ENCODE results near the gene GSK3B. TPM values are rescaled to one million over a fixed set of nuclear protein-coding genes. Genes with fewer than 3 reads are reported as not detected.

The GSK3B gene
- total and polyA plus RNA-seq, 2 experiments from 2014 or later = 18.1 to 48.8 TPM

GRCh38 chr3:119810018-119810435, 284.2 kb downstream of the GSK3B start:
- Histone ChIP-seq H3K36me3 (replicated peaks; ENCODE audit: insufficient read depth, low read depth) (no peaks in the 10 kb centered on the region), H3K9me3 (ENCODE audit: low read depth) (no peaks in the 10 kb centered on the region), H4K20me1 (ENCODE audit: insufficient read depth, poor library complexity, severe bottlenecking) (no peaks in the 10 kb centered on the region), H3K4me3 (no peak overlapping the region), H3K4me1 (ENCODE audit: insufficient read depth) (no peaks in the 10 kb centered on the region), H2AFZ (no peak overlapping the region), H3K4me2 (peak overlapping the region; percentile 70), H3K79me2 (no peaks in the 10 kb centered on the region), H3K27ac (no peak overlapping the region), H3K27me3 (no peaks in the 10 kb centered on the region), H3K9me2 (replicated peaks; ENCODE audit: insufficient read depth) (no peaks in the 10 kb centered on the region)
- TF ChIP-seq EZH2phosphoT487 (IDR thresholded peaks at IDR 0.05; ENCODE audit: low read depth, severe bottlenecking, unreplicated experiment) (no peak), CTCF (IDR thresholded peaks at IDR 0.05; ENCODE audit: poor library complexity) (peak; percentile 12)
- peak; percentile 23 for DNase-seq (ENCODE audit: low spot score)
- 64% methylated on average over 32 of the region's 33 CpGs for WGBS (ENCODE audit: low lambda C conversion rate, missing lambda C conversion rate)

GRCh38 chr3:119809249-119810017, 284.8 kb downstream of the GSK3B start:
- Histone ChIP-seq H3K4me1 (ENCODE audit: insufficient read depth) (no peaks in the 10 kb centered on the region), H3K27ac (no peak overlapping the region), H2AFZ (no peak overlapping the region), H3K4me3 (no peak overlapping the region), H3K27me3 (no peaks in the 10 kb centered on the region), H3K9me2 (replicated peaks; ENCODE audit: insufficient read depth) (no peaks in the 10 kb centered on the region), H3K79me2 (no peaks in the 10 kb centered on the region), H3K9me3 (ENCODE audit: low read depth) (no peaks in the 10 kb centered on the region), H3K36me3 (replicated peaks; ENCODE audit: insufficient read depth, low read depth) (no peaks in the 10 kb centered on the region), H4K20me1 (ENCODE audit: insufficient read depth, poor library complexity, severe bottlenecking) (no peaks in the 10 kb centered on the region), H3K4me2 (peak overlapping the region; percentile 70)
- TF ChIP-seq EZH2 (IDR thresholded peaks at IDR 0.05; ENCODE audit: borderline replicate concordance) (no peak), EZH2phosphoT487 (IDR thresholded peaks at IDR 0.05; ENCODE audit: low read depth, severe bottlenecking, unreplicated experiment) (no peak), CTCF (IDR thresholded peaks at IDR 0.05; ENCODE audit: poor library complexity) (no peak)
- 79% methylated on average over 26 of the region's 31 CpGs for WGBS (ENCODE audit: low lambda C conversion rate, missing lambda C conversion rate)
- DNase-seq (ENCODE audit: low spot score) = no peak

GRCh38 chr3:119808843-119809242, 285.4 kb downstream of the GSK3B start:
- Histone ChIP-seq H3K4me1 (ENCODE audit: insufficient read depth) (no peaks in the 10 kb centered on the region), H2AFZ (no peak overlapping the region), H4K20me1 (ENCODE audit: insufficient read depth, poor library complexity, severe bottlenecking) (no peaks in the 10 kb centered on the region), H3K9me2 (replicated peaks; ENCODE audit: insufficient read depth) (no peaks in the 10 kb centered on the region), H3K9me3 (ENCODE audit: low read depth) (no peaks in the 10 kb centered on the region), H3K4me3 (no peak overlapping the region), H3K4me2 (no peak overlapping the region), H3K79me2 (no peaks in the 10 kb centered on the region), H3K27me3 (no peaks in the 10 kb centered on the region), H3K27ac (no peak overlapping the region), H3K36me3 (replicated peaks; ENCODE audit: insufficient read depth, low read depth) (no peaks in the 10 kb centered on the region)
- TF ChIP-seq CTCF (IDR thresholded peaks at IDR 0.05; ENCODE audit: poor library complexity) (no peak), EZH2 (IDR thresholded peaks at IDR 0.05; ENCODE audit: borderline replicate concordance) (no peak), EZH2phosphoT487 (IDR thresholded peaks at IDR 0.05; ENCODE audit: low read depth, severe bottlenecking, unreplicated experiment) (no peak)
- DNase-seq (ENCODE audit: low spot score) = no peak
- WGBS (ENCODE audit: low lambda C conversion rate, missing lambda C conversion rate) = 92% methylated on average over 6 of the region's 6 CpGs

All from hepatocyte (in vitro differentiated cells).